ENCODE measurements around the gene PLSCR3. TPM values are rescaled to one million over a fixed set of nuclear protein-coding genes. Genes with fewer than 3 reads are reported as not detected.

The PLSCR3 gene
- total RNA-seq, 1 experiment from 2014 or later, result 43.8 TPM

- no peak for ATAC-seq
- Histone ChIP-seq H3K36me3 (ENCODE audit: control insufficient read depth in 1 of 2, insufficient read depth in 2 of 2, low read length in 2 of 2) (no peaks in the 10 kb centered on the region), H3K4me2 (ENCODE audit: low read length) (no peak overlapping the region), H3K9me3 (ENCODE audit: control insufficient read depth in 1 of 2, insufficient read depth in 1 of 2, low read depth in 1 of 2, low read length in 2 of 2) (no peaks in the 10 kb centered on the region; a peak in 1 of 4 replicates), H3K9ac (ENCODE audit: low read length) (no peak overlapping the region), H3K4me1 (ENCODE audit: control insufficient read depth in 1 of 2, insufficient read depth in 2 of 2, low read length in 2 of 2) (peaks cover 0 to 3% of the 10 kb centered on the region in 2 experiments; a peak in 2 of 4 replicates), H3K9me2 (ENCODE audit: insufficient read depth) (no peaks in the 10 kb centered on the region), H3K79me2 (ENCODE audit: insufficient read depth, low read length) (no peaks in the 10 kb centered on the region), H3K4me3 (replicated peaks in 1 of 2; ENCODE audit: low read depth in 1 of 2, low read length in 2 of 2) (no peak overlapping the region), H3K27ac (ENCODE audit: low read depth, low read length) (no peak overlapping the region), H2AFZ (ENCODE audit: low read depth, low read length, poor library complexity, severe bottlenecking) (no peak overlapping the region), H4K20me1 (ENCODE audit: insufficient read depth) (no peaks in the 10 kb centered on the region), H3K27me3 (ENCODE audit: insufficient read depth, low read length) (no peaks in the 10 kb centered on the region)
- intact Hi-C loops (cut with micrococcal nuclease), result loop anchor here (10.0 kb wide), 1 partner anchor 165 kb away; the partner anchor contains the start of gene CLDN7
- no peak for DNase-seq (ENCODE audit: low read depth, low spot score)
- RAD21 ChIA-PET (ENCODE audit: low non-redundant PET in 1 of 2, low total read pairs in 2 of 2, uncharacterized antibody in 2 of 2, unreplicated experiment in 2 of 2), result no interaction called here
- CTCF ChIA-PET, result no interaction called here
- no TSS peak for BruUV-seq (replicated peaks)
- TF ChIP-seq REST (IDR thresholded peaks at IDR 0.05; ENCODE audit: low read depth), result no peak
- TF ChIP-seq SRF (IDR thresholded peaks at IDR 0.05; ENCODE audit: low read depth), result no peak
- TF ChIP-seq YY1 (IDR thresholded peaks at IDR 0.05; ENCODE audit: extremely low read depth, insufficient replicate concordance, low read depth, low read length), result no peak
- no peak for TF ChIP-seq SIN3A (IDR thresholded peaks at IDR 0.05; ENCODE audit: low read depth)
- POLR2A ChIA-PET, result interaction anchor here (0.5 to 1.3 kb wide), 2 partner anchors 26 to 346 kb away, joined by 3 read pairs; partner anchors contain the start of gene TMEM256
Observed at GRCh38 chr17:7429722-7430121, 35.4 kb upstream of the PLSCR3 start.

- no peaks in the 10 kb centered on the region for H3K36me3 ChIP-seq (ENCODE audit: control insufficient read depth in 1 of 2, insufficient read depth in 2 of 2, low read length in 2 of 2)
- ChIA-PET CTCF (no interaction called here), RAD21 (ENCODE audit: low non-redundant PET in 1 of 2, low total read pairs in 2 of 2, uncharacterized antibody in 2 of 2, unreplicated experiment in 2 of 2) (no interaction called here), POLR2A (no interaction called here)
- intact Hi-C loops (cut with micrococcal nuclease), result no loop called here
- no peak within 1 kb of the TSS for H3K4me3 ChIP-seq (replicated peaks in 1 of 2; ENCODE audit: low read depth in 1 of 2, low read length in 2 of 2)
- DNase-seq (ENCODE audit: low read depth, low spot score) (no peak), ATAC-seq (no peak)
- H4K20me1 ChIP-seq (ENCODE audit: insufficient read depth), result no peaks in the 10 kb centered on the region
- H3K9me3 ChIP-seq (ENCODE audit: control insufficient read depth in 1 of 2, insufficient read depth in 1 of 2, low read depth in 1 of 2, low read length in 2 of 2), result no peaks in the 10 kb centered on the region; a peak in 1 of 4 replicates
- H3K9me2 ChIP-seq (ENCODE audit: insufficient read depth), result no peaks in the 10 kb centered on the region
- no peaks in the 10 kb centered on the region for H3K79me2 ChIP-seq (ENCODE audit: insufficient read depth, low read length)
- H3K4me2 ChIP-seq (ENCODE audit: low read length), result no peak within 1 kb of the TSS
- H3K4me1 ChIP-seq (ENCODE audit: control insufficient read depth in 1 of 2, insufficient read depth in 2 of 2, low read length in 2 of 2), result no peaks in the 10 kb centered on the region
- no peak within 1 kb of the TSS for H3K27ac ChIP-seq (ENCODE audit: low read depth, low read length)
- H3K27me3 ChIP-seq (ENCODE audit: insufficient read depth, low read length), result no peaks in the 10 kb centered on the region
- no TSS peak for BruUV-seq (replicated peaks)
- H2AFZ ChIP-seq (ENCODE audit: low read depth, low read length, poor library complexity, severe bottlenecking), result no peak within 1 kb of the TSS
- H3K9ac ChIP-seq (ENCODE audit: low read length), result no peak within 1 kb of the TSS
- no peak for TF ChIP-seq POLR2A (IDR thresholded peaks at IDR 0.05; ENCODE audit: borderline replicate concordance, extremely low read depth, insufficient read depth, insufficient read length)
- no peak for TF ChIP-seq SRF (IDR thresholded peaks at IDR 0.05; ENCODE audit: low read depth)
- no peak for TF ChIP-seq YY1 (IDR thresholded peaks at IDR 0.05; ENCODE audit: extremely low read depth, insufficient replicate concordance, low read depth, low read length)
- no peak for TF ChIP-seq CEBPB (IDR thresholded peaks at IDR 0.05; ENCODE audit: low read depth)
- TF ChIP-seq MAX (IDR thresholded peaks at IDR 0.05), result no peak
- no peak for TF ChIP-seq EZH2phosphoT487 (IDR thresholded peaks at IDR 0.05; ENCODE audit: borderline replicate concordance)
- no peak for TF ChIP-seq CBX3 (IDR thresholded peaks at IDR 0.05; ENCODE audit: low read depth)
- no peak for TF ChIP-seq ZBTB33 (IDR thresholded peaks at IDR 0.05; ENCODE audit: extremely low read depth, insufficient replicate concordance, low read length)
Observed at GRCh38 chr17:7428557-7428956, 34.2 kb upstream of the PLSCR3 start, which contains the start of gene SPEM3. SPEM3 (plus strand) TSS chr17:7428857; CDS start chr17:7428903, 46 bp downstream.
